GM21786 (cell line): Measurements from ENCODE around the gene FAM118B.

ENCODE experiments used
- ATAC-seq: cut with Tn5 transposase; IDR thresholded peaks from one replicate; pipeline ENCODE4 v1.9.1; 2021; ENCODE audit not compliant: unreplicated experiment

Gene FAM118B

GRCh38 chr11:126268361-126268707 is 56.8 kb downstream of the FAM118B start:
- peak; percentile 0 for ATAC-seq

GRCh38 chr11:126268708-126269579 is 57.4 kb downstream of the FAM118B start, which contains the start of the genes FOXRED1 and SRPRA:
Gene FOXRED1, plus strand, starts transcription at chr11:126269154. Its CDS starts 53 bp downstream, at chr11:126269207.
Gene SRPRA, minus strand, starts transcription at chr11:126268895. Its CDS starts 91 bp downstream, at chr11:126268804.
- ATAC-seq: peak; percentile 99

GRCh38 chr11:126277322-126277721 is 65.7 kb downstream of the FAM118B start:
- ATAC-seq: no peak

GRCh38 chr11:126277780-126278179 is 66.2 kb downstream of the FAM118B start:
- no peak for ATAC-seq

GRCh38 chr11:126279191-126279590 is 67.6 kb downstream of the FAM118B start:
- ATAC-seq: no peak

GRCh38 chr11:126280595-126280994 is 69.0 kb downstream of the FAM118B start:
- ATAC-seq: no peak

- no peak for ATAC-seq
Observed at GRCh38 chr11:126281245-126281644, 69.7 kb downstream of the FAM118B start.

- no peak for ATAC-seq
Observed at GRCh38 chr11:126281666-126282175, 70.1 kb downstream of the FAM118B start.

- ATAC-seq: no peak
Observed at GRCh38 chr11:126282361-126282735, 70.8 kb downstream of the FAM118B start.

GRCh38 chr11:126282736-126283591 is 71.4 kb downstream of the FAM118B start, which contains the start of gene TIRAP:
Gene TIRAP, plus strand, starts transcription at chr11:126283093. Its CDS starts 7,802 bp downstream, at chr11:126290895.
- peak; percentile 52 for ATAC-seq

- peak; percentile 59 for ATAC-seq
Observed at GRCh38 chr11:126284829-126285228, 73.2 kb downstream of the FAM118B start.

GRCh38 chr11:126288237-126288636 is 76.7 kb downstream of the FAM118B start:
- ATAC-seq: no peak

GRCh38 chr11:126290887-126291286 is 79.3 kb downstream of the FAM118B start:
- no peak for ATAC-seq

GRCh38 chr11:126293726-126294125 is 82.1 kb downstream of the FAM118B start:
- ATAC-seq: peak; percentile 64

GRCh38 chr11:126297004-126297403 is 85.4 kb downstream of the FAM118B start:
- ATAC-seq: no peak

- peak; percentile 85 for ATAC-seq
Observed at GRCh38 chr11:126303623-126304456, 92.3 kb downstream of the FAM118B start, which contains the start of gene DCPS. Gene DCPS, plus strand, starts transcription at chr11:126304060. Its CDS starts 21 bp downstream, at chr11:126304081.

GRCh38 chr11:126304457-126305075 is 93.0 kb downstream of the FAM118B start:
- peak; percentile 1 for ATAC-seq

GRCh38 chr11:126305699-126306098 is 94.1 kb downstream of the FAM118B start:
- peak; percentile 54 for ATAC-seq

GRCh38 chr11:126307706-126308105 is 96.1 kb downstream of the FAM118B start:
- ATAC-seq: no peak

GRCh38 chr11:126308271-126308671 is 96.7 kb downstream of the FAM118B start:
- ATAC-seq: no peak
